C4-2B (cell line): ENCODE measurements around the gene MLLT6.

ENCODE experiments used
- ZFX ChIP-seq: fragments of 450-650 bp; IDR thresholded peaks from 2 replicates; pipeline ENCODE4 v1.6.1; 2017
- TF ChIP-seq, protein P1 (sequence below): fragments of 450-650 bp; conservative IDR thresholded peaks from 2 replicates; pipeline ENCODE4 v1.5.1; 2017; ENCODE audit warnings: mild to moderate bottlenecking

GRCh38 chr17:38732376-38733281, 27.6 kb downstream of the MLLT6 start:
- TF ChIP-seq, protein P1, sequence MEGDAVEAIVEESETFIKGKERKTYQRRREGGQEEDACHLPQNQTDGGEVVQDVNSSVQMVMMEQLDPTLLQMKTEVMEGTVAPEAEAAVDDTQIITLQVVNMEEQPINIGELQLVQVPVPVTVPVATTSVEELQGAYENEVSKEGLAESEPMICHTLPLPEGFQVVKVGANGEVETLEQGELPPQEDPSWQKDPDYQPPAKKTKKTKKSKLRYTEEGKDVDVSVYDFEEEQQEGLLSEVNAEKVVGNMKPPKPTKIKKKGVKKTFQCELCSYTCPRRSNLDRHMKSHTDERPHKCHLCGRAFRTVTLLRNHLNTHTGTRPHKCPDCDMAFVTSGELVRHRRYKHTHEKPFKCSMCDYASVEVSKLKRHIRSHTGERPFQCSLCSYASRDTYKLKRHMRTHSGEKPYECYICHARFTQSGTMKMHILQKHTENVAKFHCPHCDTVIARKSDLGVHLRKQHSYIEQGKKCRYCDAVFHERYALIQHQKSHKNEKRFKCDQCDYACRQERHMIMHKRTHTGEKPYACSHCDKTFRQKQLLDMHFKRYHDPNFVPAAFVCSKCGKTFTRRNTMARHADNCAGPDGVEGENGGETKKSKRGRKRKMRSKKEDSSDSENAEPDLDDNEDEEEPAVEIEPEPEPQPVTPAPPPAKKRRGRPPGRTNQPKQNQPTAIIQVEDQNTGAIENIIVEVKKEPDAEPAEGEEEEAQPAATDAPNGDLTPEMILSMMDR: no peak
- TF ChIP-seq ZFX: no peak
